SK-N-SH (cell line): ENCODE results near the gene GNG12. TPM values are rescaled to one million over a fixed set of nuclear protein-coding genes. Genes with fewer than 3 reads are reported as not detected.

Source experiments
- CTCF ChIA-PET: fragments of 300-600, 350-600 bp; formaldehyde crosslinking; extraction: SDS; loops from one replicate; lab custom pipeline; 2021; lab: Yijun Ruan, JAX
- POLR2A ChIA-PET: fragments of 350-600 bp; sonication (Branson Sonifier 250); formaldehyde crosslinking; extraction: SDS; loops from one replicate; lab custom pipeline; 2020; ENCODE audit warnings: antibody characterized with exemption, inconsistent platforms; lab: Yijun Ruan, JAX
- DNase-seq: peaks from one replicate; pipeline ENCODE4 v3.0.0; 2012
- H2AFZ ChIP-seq: fragments of 200-600 bp; sonication (generic); 2 replicates; pipeline ENCODE4 v1.8.1; 2016; ENCODE audit warnings: antibody characterized with exemption, mild to moderate bottlenecking, low read depth
- H3F3A ChIP-seq: fragments of 200-600 bp; sonication (generic); replicated peaks from 2 replicates; pipeline ENCODE3; 2016; ENCODE audit warnings: antibody characterized with exemption, mild to moderate bottlenecking; ENCODE audit not compliant: insufficient read depth
- H3K27ac ChIP-seq, 2 experiments: fragments of 200-500 bp in 1 of 2; fragments of 200-600 bp in 1 of 2; sonication (Bioruptor generic) in 1 of 2; sonication (generic), shearing (Covaris generic) in 1 of 2; 2 replicates each; pipeline versions ENCODE4 v1.5.1 to v1.6.1; 2014 to 2016; ENCODE audit warnings: low read depth in 2 of 2, inconsistent platforms in 1 of 2, low read length in 1 of 2, mild to moderate bottlenecking in 1 of 2, mixed read lengths in 1 of 2
- H3K27me3 ChIP-seq: fragments of 200-600 bp; sonication (generic), shearing (Covaris generic); 2 replicates; pipeline ENCODE4 v1.6.1; 2016; ENCODE audit warnings: mixed run types; ENCODE audit not compliant: insufficient read depth
- H3K36me3 ChIP-seq, 2 experiments: fragments of 200-500 bp in 1 of 2; fragments of 200-600 bp in 1 of 2; sonication (Bioruptor generic) in 1 of 2; sonication (generic) in 1 of 2; replicated peaks in 1 of 2; 2 replicates each; pipeline versions ENCODE3 to v1.5.1; 2014 to 2016; ENCODE audit warnings: low read length in 1 of 2, mild to moderate bottlenecking in 1 of 2; ENCODE audit not compliant: insufficient read depth in 2 of 2, control insufficient read depth in 1 of 2
- H3K4me1 ChIP-seq, 2 experiments: fragments of 200-500 bp in 1 of 2; fragments of 200-600 bp in 1 of 2; sonication (Bioruptor generic) in 1 of 2; sonication (generic), shearing (Covaris generic) in 1 of 2; 2 replicates each; pipeline versions ENCODE4 v1.5.1 to v1.6.1; 2014 to 2016; ENCODE audit warnings: low read depth in 1 of 2, low read length in 1 of 2, mixed run types in 1 of 2; ENCODE audit not compliant: insufficient read depth in 2 of 2, control insufficient read depth in 1 of 2
- H3K4me2 ChIP-seq: fragments of 200-600 bp; sonication (generic), shearing (Covaris generic); 2 replicates; pipeline ENCODE4 v1.6.1; 2017; ENCODE audit warnings: mixed run types
- H3K4me3 ChIP-seq, 2 experiments: fragments of 200-500 bp in 1 of 2; fragments of 200-600 bp in 1 of 2; sonication (Bioruptor generic) in 1 of 2; sonication (generic), shearing (Covaris generic) in 1 of 2; 2 replicates each; pipeline versions ENCODE4 v1.5.1 to v1.8.1; 2014 to 2016; ENCODE audit warnings: low read depth in 2 of 2, inconsistent platforms in 1 of 2, low read length in 1 of 2, mild to moderate bottlenecking in 1 of 2, mixed read lengths in 1 of 2, moderate library complexity in 1 of 2
- H3K79me2 ChIP-seq: fragments of 200-600 bp; sonication (generic); 2 replicates; pipeline ENCODE4 v1.8.1; 2017; ENCODE audit warnings: mild to moderate bottlenecking; ENCODE audit not compliant: insufficient read depth
- H3K9ac ChIP-seq: fragments of 200-600 bp; sonication (generic); 2 replicates; pipeline ENCODE4 v1.6.1; 2017; ENCODE audit warnings: mixed run types
- H3K9me2 ChIP-seq: fragments of 200-600 bp; sonication (generic); 2 replicates; pipeline ENCODE4 v1.6.1; 2017; ENCODE audit warnings: mixed run types
- H3K9me3 ChIP-seq: fragments of 200-600 bp; sonication (generic); 2 replicates; pipeline ENCODE4 v1.6.1; 2017; ENCODE audit warnings: mixed run types, mild to moderate bottlenecking, moderate library complexity
- H4K20me1 ChIP-seq: fragments of 200-600 bp; sonication (generic); 2 replicates; pipeline ENCODE4 v1.6.1; 2017; ENCODE audit warnings: mild to moderate bottlenecking, mixed run types; ENCODE audit not compliant: insufficient read depth
- ELF1 ChIP-seq: IDR thresholded peaks from 2 replicates; pipeline ENCODE4 v1.4.0; 2012
- EP300 ChIP-seq, 2 experiments: IDR thresholded peaks; 2 replicates each; pipeline versions ENCODE4 v1.4.0 to v1.6.1; 2012; ENCODE audit warnings: borderline replicate concordance in 1 of 2, low read depth in 1 of 2, low read length in 1 of 2
- FOSL2 ChIP-seq: IDR thresholded peaks from 2 replicates; pipeline ENCODE4 v1.4.0; 2012; ENCODE audit warnings: low read depth, mild to moderate bottlenecking, moderate library complexity, borderline replicate concordance
- FOXJ3 ChIP-seq: sonication (generic); formaldehyde crosslinking; IDR thresholded peaks from 2 replicates; pipeline ENCODE4 v1.5.1; 2020; ENCODE audit warnings: mild to moderate bottlenecking, missing genetic modification reagents
- FOXM1 ChIP-seq: IDR thresholded peaks from 2 replicates; pipeline ENCODE4 v1.4.0; 2012; ENCODE audit warnings: low read depth, mild to moderate bottlenecking
- IRF3 ChIP-seq: fragments of 150-350 bp; IDR thresholded peaks from 2 replicates; pipeline ENCODE4 v1.6.1; 2016; ENCODE audit warnings: mild to moderate bottlenecking, low read depth, low read length
- JUND ChIP-seq: IDR thresholded peaks from 2 replicates; pipeline ENCODE4 v1.4.0; 2012
- MEF2A ChIP-seq: IDR thresholded peaks from 2 replicates; pipeline ENCODE4 v1.4.0; 2012; ENCODE audit warnings: low read depth, borderline replicate concordance
- NFIC ChIP-seq: IDR thresholded peaks from 2 replicates; pipeline ENCODE4 v1.4.0; 2012; ENCODE audit warnings: borderline replicate concordance
- NRF1 ChIP-seq: IDR thresholded peaks from 2 replicates; pipeline ENCODE4 v1.6.1; 2012; ENCODE audit warnings: low read depth, mild to moderate bottlenecking, low read length
- PBX3 ChIP-seq: IDR thresholded peaks from 2 replicates; pipeline ENCODE4; 2012
- POLR2AphosphoS5 ChIP-seq: IDR thresholded peaks from 2 replicates; pipeline ENCODE4 v1.6.1; 2012; ENCODE audit warnings: low read depth, low read length
- RAD21 ChIP-seq: IDR thresholded peaks from 2 replicates; pipeline ENCODE4 v1.6.1; 2012; ENCODE audit warnings: mild to moderate bottlenecking, low read length
- REST ChIP-seq: IDR thresholded peaks from 2 replicates; pipeline ENCODE4 v1.6.1; 2012; ENCODE audit warnings: mild to moderate bottlenecking, low read depth, low read length, moderate library complexity
- RXRA ChIP-seq: IDR thresholded peaks from 2 replicates; pipeline ENCODE4 v1.4.0; 2012; ENCODE audit warnings: low read depth, mild to moderate bottlenecking, borderline replicate concordance
- SIN3A ChIP-seq: IDR thresholded peaks from 2 replicates; pipeline ENCODE4 v1.6.1; 2012; ENCODE audit warnings: low read depth, mild to moderate bottlenecking, low read length, moderate library complexity, borderline replicate concordance
- TAF1 ChIP-seq: IDR thresholded peaks from 2 replicates; pipeline ENCODE4 v1.6.1; 2012; ENCODE audit warnings: low read depth, mild to moderate bottlenecking, low read length, moderate library complexity, borderline replicate concordance
- TCF12 ChIP-seq: IDR thresholded peaks from 2 replicates; pipeline ENCODE4 v1.4.0; 2012
- TEAD4 ChIP-seq: IDR thresholded peaks from 2 replicates; pipeline ENCODE4 v1.4.0; 2012; ENCODE audit warnings: mild to moderate bottlenecking, borderline replicate concordance; ENCODE audit not compliant: insufficient read depth
- USF1 ChIP-seq: IDR thresholded peaks from 2 replicates; pipeline ENCODE4 v1.4.0; 2012; ENCODE audit warnings: low read depth, borderline replicate concordance
- polyA plus RNA-seq, 3 experiments: library from polyadenylated mRNA; depleted of rRNA; stranded (reverse); fragments of >200 nt; gene quantifications; 2 replicates each; pipeline ENCODE4 v1.2.3, GENCODE V29; 2012

GNG12 gene
- polyA plus RNA-seq, 1 of the 3 experiments (the other 2 are of a cell fraction): 41.2 TPM

GRCh38 chr1:67807282-67807681, 26.0 kb downstream of the GNG12 start:
- POLR2A ChIA-PET: no interaction called here
- peaks cover 10% of the 10 kb centered on the region for H3F3A ChIP-seq
- peaks cover 69% of the 10 kb centered on the region for H4K20me1 ChIP-seq

More at GRCh38 chr1:67807282-67807681, 26.0 kb downstream of the GNG12 start:
- Histone ChIP-seq H3K9ac (no peak overlapping the region), H3K79me2 (peaks cover 100% of the 10 kb centered on the region), H3K9me2 (no peaks in the 10 kb centered on the region), H3K4me2 (no peak overlapping the region), H2AFZ (no peak overlapping the region), H3K9me3 (no peaks in the 10 kb centered on the region), H3K27me3 (no peaks in the 10 kb centered on the region), H3K36me3 (peaks cover 0 to 16% of the 10 kb centered on the region in 2 experiments), H3K4me1 (peaks cover 0 to 8% of the 10 kb centered on the region in 2 experiments; a peak in 2 of 4 replicates), H3K27ac (no peak overlapping the region), H3K4me3 (no peak overlapping the region)
- TF ChIP-seq TCF12 (no peak), EP300 (IDR thresholded peaks at IDR 0.05; ENCODE audit: borderline replicate concordance in 1 of 2, low read depth in 1 of 2, low read length in 1 of 2) (no peak), MEF2A (no peak), USF1 (no peak), ELF1 (no peak), RXRA (no peak), FOSL2 (no peak), REST (no peak), TAF1 (no peak), NRF1 (no peak), FOXM1 (no peak), IRF3 (no peak), POLR2AphosphoS5 (no peak), SIN3A (no peak), FOXJ3 (no peak), RAD21 (no peak), PBX3 (no peak), NFIC (no peak), TEAD4 (no peak), JUND (no peak)
- CTCF ChIA-PET: interaction anchor here (0.8 kb wide), 1 partner anchor 42 kb away, joined by 4 read pairs; no protein-coding TSS in a partner anchor
- no peak for DNase-seq
